ENCODE measurements around the gene TIPIN.

Gene TIPIN

DNA sequence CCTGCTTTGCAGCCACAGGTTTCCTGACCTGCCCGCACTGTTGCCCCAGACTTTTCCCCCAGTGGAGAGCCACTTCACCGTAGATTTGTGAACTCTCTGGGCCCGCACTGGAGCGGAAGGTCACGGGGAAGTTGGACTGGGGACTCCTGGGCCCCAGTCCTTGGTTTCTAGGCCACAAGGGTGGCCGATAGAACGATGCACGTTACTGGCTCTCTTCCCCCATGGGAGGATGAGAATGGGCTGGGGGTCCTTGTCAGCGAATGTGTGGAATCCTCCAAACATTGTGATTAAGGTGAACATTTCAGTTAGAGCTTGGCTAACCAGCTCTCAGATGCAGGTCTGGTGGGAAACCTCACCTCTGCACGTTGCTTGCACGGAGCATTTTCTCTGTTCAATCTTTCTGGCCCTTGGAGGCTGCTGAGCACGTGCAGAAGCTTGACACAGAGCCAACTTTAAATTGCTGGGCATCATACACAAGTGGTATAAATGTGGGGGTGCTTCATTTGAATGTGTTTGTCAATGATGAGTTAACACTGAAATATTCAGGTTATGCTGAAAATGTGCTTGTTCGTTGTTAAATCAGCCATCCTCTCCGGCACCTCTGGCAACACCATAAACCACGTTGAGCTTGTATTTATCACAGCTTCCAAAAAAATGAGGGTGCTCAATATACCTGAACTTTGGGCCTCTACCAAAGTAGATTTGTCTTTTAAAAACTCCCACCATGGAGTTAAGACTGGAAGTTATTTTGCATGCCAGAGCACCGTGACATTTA, 62.1 kb downstream of the TIPIN start:
- peak overlapping the region; percentile 64 for H3K4me3 ChIP-seq (ENCODE audit: low read depth, low read length)
- TF ChIP-seq, protein P1, sequence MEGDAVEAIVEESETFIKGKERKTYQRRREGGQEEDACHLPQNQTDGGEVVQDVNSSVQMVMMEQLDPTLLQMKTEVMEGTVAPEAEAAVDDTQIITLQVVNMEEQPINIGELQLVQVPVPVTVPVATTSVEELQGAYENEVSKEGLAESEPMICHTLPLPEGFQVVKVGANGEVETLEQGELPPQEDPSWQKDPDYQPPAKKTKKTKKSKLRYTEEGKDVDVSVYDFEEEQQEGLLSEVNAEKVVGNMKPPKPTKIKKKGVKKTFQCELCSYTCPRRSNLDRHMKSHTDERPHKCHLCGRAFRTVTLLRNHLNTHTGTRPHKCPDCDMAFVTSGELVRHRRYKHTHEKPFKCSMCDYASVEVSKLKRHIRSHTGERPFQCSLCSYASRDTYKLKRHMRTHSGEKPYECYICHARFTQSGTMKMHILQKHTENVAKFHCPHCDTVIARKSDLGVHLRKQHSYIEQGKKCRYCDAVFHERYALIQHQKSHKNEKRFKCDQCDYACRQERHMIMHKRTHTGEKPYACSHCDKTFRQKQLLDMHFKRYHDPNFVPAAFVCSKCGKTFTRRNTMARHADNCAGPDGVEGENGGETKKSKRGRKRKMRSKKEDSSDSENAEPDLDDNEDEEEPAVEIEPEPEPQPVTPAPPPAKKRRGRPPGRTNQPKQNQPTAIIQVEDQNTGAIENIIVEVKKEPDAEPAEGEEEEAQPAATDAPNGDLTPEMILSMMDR (IDR thresholded peaks at IDR 0.05; ENCODE audit: low read depth, low read length): no peak

GRCh38 chr15:66293419-66294156, 62.9 kb downstream of the TIPIN start, which contains the start of gene DIS3L:
DIS3L (plus strand) TSS chr15:66293568; CDS start chr15:66293597, 29 bp downstream.
- TF ChIP-seq, protein P1 (IDR thresholded peaks at IDR 0.05; ENCODE audit: low read depth, low read length): no peak
- H3K4me3 ChIP-seq (ENCODE audit: low read depth, low read length): peak within 1 kb of the TSS; percentile 64

- TF ChIP-seq, protein P1 (IDR thresholded peaks at IDR 0.05; ENCODE audit: low read depth, low read length): no peak
- H3K4me3 ChIP-seq (ENCODE audit: low read depth, low read length): peak overlapping the region; percentile 64
Measured at GRCh38 chr15:66292571-66293418, 63.7 kb downstream of the TIPIN start.

GRCh38 chr15:66291816-66292570, 64.5 kb downstream of the TIPIN start:
- no peak overlapping the region for H3K4me3 ChIP-seq (ENCODE audit: low read depth, low read length)
- TF ChIP-seq, protein P1 (IDR thresholded peaks at IDR 0.05; ENCODE audit: low read depth, low read length): no peak

- TF ChIP-seq, protein P1 (IDR thresholded peaks at IDR 0.05; ENCODE audit: low read depth, low read length): no peak
- H3K4me3 ChIP-seq (ENCODE audit: low read depth, low read length): no peak overlapping the region
Measured at GRCh38 chr15:66290518-66290917, 66.0 kb downstream of the TIPIN start.

DNA sequence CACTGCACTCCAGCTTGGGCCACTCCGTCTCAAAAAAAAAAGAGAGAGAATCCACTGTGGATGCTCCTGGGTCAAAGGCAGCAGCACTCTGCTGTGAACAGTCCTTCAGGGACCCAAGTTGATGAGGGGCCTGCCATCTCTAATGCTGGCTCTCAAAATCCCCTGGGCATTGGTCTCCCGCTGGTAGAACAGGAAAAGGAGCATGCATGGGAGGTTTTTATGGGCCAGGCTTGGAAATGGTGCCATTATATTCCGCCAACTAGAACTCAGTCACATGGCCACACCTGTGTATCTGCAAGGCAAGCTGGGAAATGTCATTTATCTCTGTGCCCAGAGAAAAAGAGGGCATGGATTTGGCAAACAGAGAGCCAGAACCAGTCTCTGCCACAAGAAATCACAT, 66.5 kb downstream of the TIPIN start:
- TF ChIP-seq, protein P1 (IDR thresholded peaks at IDR 0.05; ENCODE audit: low read depth, low read length): no peak
- H3K4me3 ChIP-seq (ENCODE audit: low read depth, low read length): no peak overlapping the region
